Right kidney (tissue), 1 donor: ENCODE measurements around the gene IFFO2.
"Not testable (repeated sequence)": the region's sequence is repeated elsewhere in the genome, so short reads cannot be mapped to it uniquely, and the experiment has no call there.

Source experiments
- DNase-seq: peaks from one replicate; pipeline ENCODE4 v3.0.0-alpha.2; 2016

IFFO2 gene

DNA sequence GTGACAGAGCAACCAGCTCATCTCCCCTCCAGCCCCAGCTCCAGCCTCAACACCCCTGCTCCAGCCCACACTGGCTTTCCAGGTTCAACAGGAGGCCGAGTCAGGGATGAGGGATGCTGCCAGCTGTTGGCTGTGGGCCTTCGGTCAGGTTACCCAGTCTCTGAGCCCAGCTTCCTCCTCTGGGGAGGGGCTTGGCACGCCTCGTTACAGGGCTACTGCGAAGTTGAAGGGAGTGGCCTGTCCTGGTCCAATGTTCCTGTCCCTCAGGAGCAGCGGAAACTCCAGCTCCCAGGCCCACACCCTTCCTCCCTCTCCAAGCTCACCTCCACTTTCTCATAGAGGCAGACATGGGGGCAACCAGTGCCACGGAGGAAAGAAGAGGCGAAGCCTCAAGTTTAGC, 81.9 kb downstream of the IFFO2 start:
- no peak for DNase-seq

DNA sequence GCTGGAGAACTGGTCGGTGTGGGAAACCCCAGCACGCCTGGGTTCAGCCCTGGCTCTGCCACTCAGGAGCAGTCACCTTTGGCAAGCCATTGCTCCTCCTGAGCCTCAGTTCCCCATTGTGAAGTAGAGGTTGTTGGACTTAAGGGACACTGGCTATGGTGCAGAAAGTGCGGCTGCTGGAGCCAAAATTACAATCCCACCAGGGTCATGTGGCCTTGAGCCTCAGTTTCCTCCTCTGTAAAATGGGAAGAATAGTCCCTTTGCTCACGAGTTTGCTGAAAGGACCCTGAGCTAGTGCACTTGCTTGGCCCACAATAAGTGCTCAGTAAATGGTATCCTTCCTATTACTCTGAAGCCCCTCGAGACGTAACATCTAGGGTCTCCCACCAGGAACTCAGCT, 82.4 kb downstream of the IFFO2 start:
- DNase-seq, result no peak

DNA sequence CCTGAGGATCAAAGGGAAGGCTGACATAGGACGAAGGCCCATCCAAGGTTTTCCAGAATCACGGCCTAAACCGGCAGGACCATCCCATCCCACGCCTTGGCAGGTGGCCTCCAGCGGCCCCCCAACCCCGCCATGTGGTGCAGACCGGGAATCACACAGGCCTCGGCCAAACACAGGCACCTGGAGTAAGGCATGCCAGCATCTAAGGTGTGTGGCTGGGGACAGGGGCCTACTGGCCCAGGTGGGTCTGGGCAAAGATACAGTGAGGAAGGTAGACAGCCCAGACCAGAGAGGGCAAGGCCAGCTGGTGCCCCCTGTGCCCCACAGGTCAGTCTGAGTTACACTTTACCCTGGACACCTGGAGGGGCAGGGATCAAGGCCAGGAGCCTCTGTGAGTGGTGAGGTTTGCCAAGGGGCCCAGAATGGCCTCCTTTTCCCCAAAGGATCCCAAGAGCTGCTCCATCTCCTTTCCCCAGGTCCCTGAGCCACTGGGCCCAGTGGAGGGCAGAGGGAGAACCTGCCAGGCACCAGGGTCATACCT, 84.3 kb downstream of the IFFO2 start:
- no peak for DNase-seq

DNA sequence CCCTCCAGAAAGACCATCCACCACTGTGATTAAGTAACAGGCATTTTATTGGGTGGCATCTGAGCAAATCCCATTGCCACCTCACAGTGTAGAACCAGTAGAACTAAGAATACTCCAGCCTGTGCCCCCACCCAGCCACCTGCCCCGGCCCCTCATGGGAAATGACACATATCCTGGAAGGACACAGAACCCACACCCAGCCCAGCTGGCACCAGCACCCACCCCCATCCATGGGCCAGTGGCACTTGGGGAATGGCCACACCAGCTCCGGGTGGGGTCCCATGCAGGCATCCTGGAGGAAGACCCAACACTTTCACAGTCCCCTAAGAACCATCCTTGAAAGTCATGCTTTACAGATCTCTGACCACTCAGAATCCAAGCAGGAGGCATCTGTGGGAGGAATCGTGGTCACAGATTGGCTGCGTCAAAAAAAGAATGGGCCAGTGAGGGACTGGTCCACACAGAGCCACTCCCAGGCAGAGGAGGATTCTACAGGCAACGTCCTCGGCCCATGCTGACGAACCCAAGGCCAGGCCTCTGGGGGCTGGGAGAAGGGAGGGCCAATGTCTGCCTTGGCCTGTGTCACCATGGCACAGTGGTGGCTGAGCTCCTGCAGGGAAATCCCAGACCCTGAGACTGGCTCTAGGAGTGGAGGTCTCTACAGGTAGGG, 84.9 kb downstream of the IFFO2 start:
- no peak for DNase-seq

DNA sequence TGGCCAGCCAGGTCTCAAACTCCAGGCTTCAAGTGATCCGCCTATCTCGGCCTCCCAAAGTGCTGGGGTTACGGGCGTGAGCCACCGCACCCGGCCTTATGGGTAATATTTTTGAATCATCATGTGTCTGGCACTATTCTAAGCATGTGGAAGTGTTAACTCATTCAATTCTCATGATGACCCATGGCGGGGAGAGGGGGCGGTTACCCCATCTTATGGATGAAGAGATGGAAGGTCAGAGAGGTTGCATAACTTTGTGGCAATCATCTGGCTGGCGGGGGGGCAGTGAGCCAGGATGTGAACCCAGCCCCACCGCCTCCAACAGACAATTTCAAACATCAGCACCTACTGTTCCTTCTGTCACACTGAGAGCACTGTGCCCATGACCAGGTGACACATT, 85.5 kb downstream of the IFFO2 start:
- DNase-seq, result no peak

DNA sequence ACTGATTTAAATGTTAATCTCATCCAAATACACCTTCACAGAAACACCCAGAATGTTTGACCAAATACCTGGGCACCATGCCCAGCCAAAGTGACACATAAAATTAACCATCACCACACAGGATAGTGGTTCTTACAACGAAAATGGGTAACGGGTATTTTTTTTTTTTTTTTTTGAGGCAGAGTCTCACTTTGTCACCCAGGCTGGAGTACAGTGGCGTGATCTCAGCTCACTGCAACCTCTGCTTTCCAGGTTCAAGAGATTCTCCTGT, 85.9 kb downstream of the IFFO2 start:
- DNase-seq, result not testable (repeated sequence)

DNA sequence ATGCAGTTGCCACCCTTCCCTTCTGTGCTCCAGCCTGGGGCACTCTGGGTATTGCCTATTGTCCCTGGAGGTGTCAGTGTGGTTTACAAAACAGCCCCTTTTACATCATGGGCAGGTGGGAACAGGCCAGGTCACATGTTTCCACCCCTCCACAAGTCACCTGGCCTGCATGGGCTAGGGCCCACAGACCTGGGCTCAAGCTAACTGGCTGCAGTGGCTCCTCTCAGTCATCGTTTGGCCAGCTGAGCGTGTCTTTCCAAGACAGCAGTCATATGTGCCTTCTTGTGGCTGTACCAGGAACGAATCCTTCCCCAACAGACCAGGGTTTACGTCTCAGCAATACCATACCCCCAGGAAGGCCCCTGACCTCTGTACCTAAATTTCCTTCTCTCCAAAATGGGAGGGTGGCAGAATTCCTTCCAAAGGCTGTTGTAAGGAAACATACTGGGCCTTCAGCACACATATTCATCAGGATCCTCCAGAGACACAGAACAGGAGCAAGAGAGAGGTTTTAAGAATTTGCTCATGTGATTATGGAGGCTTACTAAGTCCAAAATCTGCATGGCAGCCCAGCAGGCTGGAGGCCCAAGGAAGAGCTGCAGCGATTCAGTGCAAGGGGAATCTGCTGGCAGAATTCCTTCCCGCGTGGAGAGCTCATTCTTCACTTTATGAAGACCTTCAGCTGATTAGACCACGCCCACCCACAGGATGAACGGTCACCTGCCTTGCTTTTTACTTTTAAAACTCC, 86.5 kb downstream of the IFFO2 start:
- no peak for DNase-seq

DNA sequence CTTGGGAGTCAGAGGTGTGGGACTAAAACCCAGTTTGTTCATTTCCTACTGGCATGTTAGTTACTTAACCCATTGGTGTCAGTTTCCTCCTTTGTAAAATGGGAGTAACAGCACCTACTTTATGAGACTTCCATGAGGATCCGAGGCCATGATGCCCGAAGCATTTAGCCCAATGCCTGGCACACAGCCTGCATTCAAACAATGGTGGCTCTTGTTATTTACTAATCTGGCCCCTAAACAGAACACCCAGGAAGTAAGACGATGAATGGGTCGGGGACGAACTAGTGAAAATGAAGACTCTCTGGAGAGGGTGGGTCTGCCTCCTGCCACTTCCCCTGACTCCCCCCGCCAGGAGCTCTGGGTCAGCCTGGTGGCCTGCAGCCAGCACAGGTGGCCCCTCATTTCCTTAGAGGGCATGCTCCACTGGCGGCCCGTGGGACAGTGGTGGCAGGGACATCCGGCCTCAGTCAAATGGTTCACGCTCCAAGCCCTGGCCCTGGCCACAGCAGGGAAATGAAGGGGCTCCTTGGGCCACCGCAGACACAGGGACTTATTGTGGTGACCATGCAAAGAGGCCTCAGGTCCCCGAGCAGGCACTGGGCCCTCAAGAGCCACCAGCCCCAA, 87.6 kb downstream of the IFFO2 start:
- DNase-seq, result no peak

DNA sequence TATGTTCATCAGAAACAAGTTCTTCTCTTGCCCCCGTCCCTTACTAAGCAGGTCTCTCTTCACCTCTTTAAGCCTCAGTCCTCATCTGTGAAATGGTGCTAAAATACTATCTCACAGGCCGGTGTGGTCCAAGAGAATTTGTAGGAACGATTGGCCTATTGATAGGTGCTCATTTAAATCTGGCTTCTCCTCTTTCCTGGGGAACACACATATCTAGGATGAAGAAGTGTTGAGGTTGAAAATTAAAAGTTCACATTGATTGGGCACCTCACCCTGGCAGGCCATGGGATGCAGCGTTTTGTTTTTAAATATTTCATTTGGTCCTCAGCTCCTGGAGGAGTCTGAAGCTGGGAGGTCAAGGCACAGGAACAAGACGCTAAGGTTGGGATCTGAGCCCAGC, 88.1 kb downstream of the IFFO2 start:
- no peak for DNase-seq

DNA sequence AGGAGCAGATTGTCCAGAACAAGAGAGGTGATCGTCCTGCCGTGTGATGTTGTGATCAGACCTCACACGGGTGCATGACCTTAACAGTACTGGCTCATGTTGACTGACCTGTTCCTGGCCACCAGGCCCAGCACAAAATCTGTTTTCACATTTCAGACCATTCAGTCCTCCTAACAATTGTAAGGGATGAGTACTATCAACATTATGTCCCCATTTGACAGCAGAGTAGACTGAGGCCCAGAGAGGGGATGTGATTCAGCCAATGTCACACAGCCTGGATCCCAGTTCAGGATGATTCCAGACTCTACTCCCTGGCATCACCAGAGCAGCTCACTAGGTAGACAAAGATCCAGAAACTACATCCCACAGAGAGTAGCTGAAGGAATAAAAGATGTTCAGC, 89.6 kb downstream of the IFFO2 start:
- no peak for DNase-seq

DNA sequence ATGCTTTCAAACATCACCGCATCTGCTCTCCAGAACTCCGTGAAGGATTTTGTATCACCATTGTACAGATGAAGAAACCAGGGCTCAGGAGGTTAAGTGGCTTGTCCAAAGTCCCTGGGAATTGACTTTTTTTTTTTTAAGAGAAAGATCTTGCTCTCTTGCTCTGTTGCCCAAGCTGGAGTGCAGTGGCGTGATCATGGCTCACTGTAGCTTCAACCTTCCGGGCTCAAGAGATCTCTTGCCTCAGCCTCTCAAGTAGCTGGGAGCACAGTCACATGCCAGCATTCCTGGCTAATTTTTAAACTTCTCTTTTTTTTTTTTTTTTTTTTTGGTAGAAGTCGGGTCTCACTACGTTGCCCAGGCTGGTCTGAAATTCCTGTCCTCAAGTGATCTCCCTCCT, 90.2 kb downstream of the IFFO2 start:
- no peak for DNase-seq

DNA sequence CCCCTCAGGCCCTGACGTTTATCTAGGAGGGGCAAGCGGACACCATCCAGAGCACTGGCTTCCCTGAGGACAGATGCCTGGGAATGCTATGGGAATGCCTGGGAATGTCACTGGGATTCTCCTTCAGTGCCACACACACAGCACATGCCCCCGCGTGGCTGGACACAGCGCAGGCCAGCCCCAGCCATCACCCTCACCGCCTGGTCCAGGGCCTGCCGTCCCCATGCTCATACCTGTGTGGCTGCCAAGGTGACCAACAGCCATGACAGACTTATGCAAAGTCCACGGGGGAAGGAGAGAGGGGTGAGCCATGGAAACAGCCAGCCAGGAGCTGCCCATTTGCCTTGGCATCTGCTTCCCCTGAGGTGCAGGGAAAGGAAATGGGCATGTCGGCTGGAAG, 91.3 kb downstream of the IFFO2 start:
- no peak for DNase-seq

DNA sequence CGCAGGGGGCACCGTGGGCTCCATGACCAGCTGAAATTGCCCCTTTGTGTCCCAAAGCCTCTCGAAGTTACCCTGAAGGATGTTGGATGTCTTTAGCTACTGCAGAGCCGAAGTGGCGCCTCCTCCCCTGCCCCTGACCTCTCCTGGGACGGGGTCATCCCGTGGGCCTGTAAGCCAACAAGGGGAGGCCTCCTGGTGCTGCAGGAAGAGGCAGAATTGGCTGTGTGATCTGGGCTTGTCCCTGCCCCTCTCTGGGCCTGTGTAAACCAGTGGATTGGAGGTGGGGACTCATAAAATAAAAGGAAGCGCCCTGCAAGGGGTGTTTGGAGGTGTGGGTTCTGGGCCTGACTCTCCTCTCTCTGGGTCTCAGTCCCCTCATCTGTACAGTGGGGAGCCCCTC, 94.9 kb downstream of the IFFO2 start:
- DNase-seq, result no peak

DNA sequence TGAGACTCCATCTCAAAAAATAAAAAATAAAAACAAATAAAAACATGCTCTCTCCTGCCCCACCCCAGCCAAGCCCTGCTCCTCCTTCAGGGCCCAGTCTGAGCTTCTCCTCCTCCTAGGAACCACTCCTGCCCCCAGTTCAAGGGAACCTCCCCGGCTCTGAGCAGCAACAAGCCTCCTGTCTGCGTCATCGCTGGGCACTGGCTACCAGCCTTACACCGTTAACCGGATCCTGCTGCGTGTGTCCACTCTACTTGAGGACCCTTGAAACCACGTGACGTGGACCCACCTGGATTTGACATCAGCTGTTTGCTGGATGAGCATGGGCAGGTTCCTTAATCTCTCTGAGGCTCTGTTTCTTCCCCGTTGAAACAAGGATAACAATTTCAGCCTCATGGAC, 95.4 kb downstream of the IFFO2 start:
- no peak for DNase-seq

DNA sequence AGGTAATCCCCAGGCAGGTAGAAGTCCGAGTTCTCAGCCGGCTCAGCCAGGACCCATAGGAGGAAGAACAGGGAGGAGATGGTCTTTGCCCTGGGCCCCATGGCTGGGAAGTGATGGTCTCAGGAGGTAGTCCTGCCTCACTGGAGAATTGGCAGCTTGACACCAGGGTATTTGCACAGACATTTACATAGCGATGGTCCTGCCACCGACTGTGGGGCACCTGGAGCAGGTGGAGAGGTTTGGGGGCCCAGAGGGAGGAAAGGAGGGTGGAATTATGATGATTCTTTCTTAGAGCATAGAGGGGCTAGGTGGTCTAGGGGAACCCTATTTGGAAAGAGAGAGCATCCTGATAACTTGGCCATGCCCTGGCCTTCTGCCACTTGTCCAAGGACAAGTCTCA, 96.9 kb downstream of the IFFO2 start, which contains the start of gene TAS1R2:
TAS1R2 (minus strand) TSS at position 101 of the 400 bp plus-strand sequence; CDS start at position 101, 0 bp downstream.
- no peak for DNase-seq

DNA sequence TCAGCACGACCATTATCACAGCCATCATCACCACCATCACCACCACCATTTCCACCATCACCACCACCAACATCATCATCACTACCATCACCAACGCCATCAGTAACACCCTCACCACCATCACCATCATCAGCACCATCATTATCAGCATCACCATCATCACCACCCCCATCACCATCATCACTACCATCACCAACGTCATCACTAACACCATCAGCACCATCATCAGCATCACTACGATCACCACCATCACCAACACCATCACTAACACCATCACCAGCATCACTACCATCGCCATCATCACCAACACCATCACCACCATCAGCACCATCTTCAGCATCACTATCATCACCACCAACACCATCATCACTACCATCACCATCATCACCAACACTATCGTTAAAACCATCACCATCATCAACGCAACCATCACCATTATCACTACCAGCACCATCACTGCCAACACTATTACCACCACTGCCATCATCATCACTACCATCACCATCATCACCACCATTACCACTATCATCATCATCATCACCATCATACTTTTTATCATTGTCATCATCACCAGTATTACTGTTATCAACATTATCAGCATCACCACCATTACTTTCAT, 98.3 kb downstream of the IFFO2 start:
- no peak for DNase-seq

DNA sequence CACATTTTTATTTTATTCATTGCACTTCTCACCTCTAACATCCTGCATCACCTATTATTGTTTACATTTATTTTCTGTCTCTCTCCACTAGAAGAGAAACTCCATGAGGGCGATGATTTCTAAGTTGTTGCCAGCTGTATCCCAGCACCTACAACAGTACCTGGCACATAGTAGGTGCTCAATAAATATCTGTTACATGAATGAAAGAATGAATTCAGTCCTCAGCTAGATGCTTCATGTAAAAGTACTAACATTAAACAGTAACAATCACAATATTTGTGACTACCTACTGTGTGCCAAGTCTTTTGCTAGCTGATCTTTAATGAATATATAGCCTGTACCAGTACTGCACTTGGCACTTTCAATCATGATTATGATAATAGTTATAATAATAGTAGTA, 100.0 kb downstream of the IFFO2 start:
- DNase-seq, result no peak

DNA sequence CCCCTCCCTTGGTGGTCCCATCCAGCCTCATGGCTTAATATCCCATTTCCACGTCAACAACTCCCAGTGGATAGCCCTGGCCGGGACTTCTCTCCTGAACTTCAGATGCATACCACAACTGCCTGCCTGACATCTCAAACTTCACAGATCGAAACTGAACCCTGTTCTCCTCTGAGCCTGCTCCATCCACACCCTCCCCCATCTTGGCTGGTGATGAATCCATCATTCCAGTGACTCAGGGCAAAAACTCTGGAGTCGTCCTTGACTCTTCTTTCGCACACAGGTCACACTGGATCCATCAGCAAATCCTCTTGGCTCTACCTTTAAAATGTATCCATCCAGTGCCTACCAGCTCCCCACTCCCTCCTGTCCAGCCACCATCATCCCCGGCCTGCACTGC, 100.9 kb downstream of the IFFO2 start:
- no peak for DNase-seq

DNA sequence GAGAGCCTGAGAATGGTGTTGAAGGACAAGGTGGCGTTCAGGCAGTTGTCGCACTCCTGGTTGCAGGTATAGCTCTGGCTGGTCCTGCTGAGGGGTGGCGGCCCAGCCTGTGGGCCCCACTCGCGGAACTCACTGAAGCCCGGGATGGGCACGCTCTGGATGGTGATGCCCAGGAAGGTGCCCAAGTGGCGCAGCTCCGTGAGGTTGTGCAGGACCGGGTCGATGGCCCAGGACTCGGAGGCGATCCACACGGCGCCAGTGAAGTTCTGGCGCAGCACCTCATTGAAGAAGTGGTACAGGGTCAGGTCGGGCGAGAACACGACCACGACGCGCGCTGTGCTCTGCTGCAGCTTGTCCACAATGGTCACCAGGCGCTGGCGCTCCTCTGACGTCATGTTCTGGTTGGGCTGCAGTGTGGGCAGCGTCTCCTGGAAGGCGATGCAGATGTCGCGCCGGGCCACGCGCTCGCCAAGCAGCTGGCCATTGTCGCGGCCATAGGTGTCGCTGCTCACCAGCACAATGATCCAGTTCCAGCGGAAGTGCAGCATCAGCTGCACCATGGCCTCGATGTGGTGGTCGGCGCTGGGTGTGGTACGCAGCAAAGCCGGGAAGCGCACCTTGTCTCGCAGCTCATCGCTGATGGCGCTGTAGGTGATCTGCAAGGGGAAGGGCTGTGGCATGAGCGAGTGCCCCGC, 102.0 kb downstream of the IFFO2 start:
- no peak for DNase-seq
